Sigmoid colon (tissue), 7 donors: ENCODE results near the gene LRRC63. TPM values are rescaled to one million over a fixed set of nuclear protein-coding genes. Genes with fewer than 3 reads are reported as not detected.

Experiments used
- DNase-seq: peaks from one replicate; pipeline ENCODE4 v3.0.0-alpha.2; 2019
- H3K27ac ChIP-seq, 4 donors: fragments of 200-600 bp; sonication (generic); one replicate each; pipeline ENCODE4 v1.5.1; 2016 to 2019; ENCODE audit warnings: mild to moderate bottlenecking in 1 of 4
- H3K27me3 ChIP-seq, 3 donors: fragments of 200-600 bp; sonication (generic); one replicate each; pipeline ENCODE4 v1.5.1; 2019; ENCODE audit warnings: mild to moderate bottlenecking in 1 of 3
- H3K36me3 ChIP-seq, 4 donors: fragments of 200-600 bp; sonication (generic); one replicate each; pipeline ENCODE4 v1.5.1; 2016 to 2019
- H3K4me1 ChIP-seq, 4 donors: fragments of 200-600 bp; sonication (generic); one replicate each; pipeline ENCODE4 v1.5.1; 2017 to 2019
- H3K4me3 ChIP-seq, 4 donors: fragments of 200-600 bp; sonication (generic); one replicate each; pipeline ENCODE4 v1.5.1; 2017 to 2019; ENCODE audit warnings: mild to moderate bottlenecking in 2 of 4, moderate library complexity in 1 of 4
- H3K9me3 ChIP-seq, 4 donors: fragments of 200-600 bp in 3 of 4; sonication (generic) in 3 of 4; one replicate each; pipeline versions ENCODE4 v1.5.1 to v1.6.1; 2013 to 2019
- WGBS, 2 donors: extraction: QIAGEN DNeasy Blood & Tissue Kit; methylation state at CpG; one replicate each; pipeline ENCODE4 v1.1.7; 2013; 5-methylcytosine and 5-hydroxymethylcytosine counted together
- intact Hi-C: fragments of 100-400 bp; cut with DNase I; formaldehyde crosslinking; loops from one replicate; pipeline ENCODE4 v1.15.1; 2023
- polyA plus RNA-seq, 3 donors: library from polyadenylated mRNA; stranded (reverse); fragments of 200-250 nt; gene quantifications; one replicate each; pipeline ENCODE4 v1.2.3, GENCODE V29; 2013
- small RNA-seq, 3 donors: library from RNA; depleted of rRNA; stranded (forward); fragments of <200 nt; gene quantifications; one replicate each; pipeline ENCODE3, GENCODE V24; 2016
- total RNA-seq, 4 donors: library from RNA; depleted of rRNA; stranded (reverse); fragments of >200 nt; gene quantifications; one replicate each; pipeline ENCODE4 v1.1.0, GENCODE V29; 2016
- TF ChIP-seq, protein P1 (sequence below), 4 experiments: fragments of 450-650 bp in 3 of 4; fragments of 200-600 bp in 1 of 4; IDR thresholded peaks; one replicate each; pipeline ENCODE4 v1.5.1; 2016 to 2019; ENCODE audit warnings: antibody characterized with exemption in 4 of 4, mild to moderate bottlenecking in 3 of 4, moderate library complexity in 2 of 4
- donor health status: healthy with polysubstance abuse.
- donor health status: Bipolar disorder and iron deficiency.
- donor health status: healthy.

Gene LRRC63
- total and polyA plus RNA-seq, 7 donors = not detected

DNA sequence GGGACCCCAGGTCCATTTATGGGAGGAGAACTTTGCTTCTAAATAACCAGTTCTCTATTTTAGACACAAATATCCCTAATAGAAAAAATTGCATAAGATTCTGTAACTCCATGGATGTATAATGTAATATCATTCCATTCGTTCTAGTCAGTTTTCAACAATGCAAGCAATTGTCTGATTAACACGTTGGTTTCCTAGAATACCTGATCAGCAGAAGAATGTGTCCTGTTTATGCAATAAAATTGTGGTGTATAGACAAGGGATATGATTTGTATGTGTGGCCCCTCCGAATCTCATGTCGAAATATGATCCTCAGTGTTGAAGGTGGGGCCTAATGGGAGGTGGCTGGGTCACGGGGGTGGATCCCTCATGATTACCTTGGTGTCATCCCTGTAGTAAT lies 113.2 kb downstream of the LRRC63 start:
- Histone ChIP-seq H3K4me3 (no peak overlapping the region), H3K27me3 (no peaks in the 10 kb centered on the region), H3K27ac (no peak overlapping the region), H3K4me1 (no peaks in the 10 kb centered on the region), H3K36me3 (no peaks in the 10 kb centered on the region), H3K9me3 (no peaks in the 10 kb centered on the region)
- TF ChIP-seq, protein P1, sequence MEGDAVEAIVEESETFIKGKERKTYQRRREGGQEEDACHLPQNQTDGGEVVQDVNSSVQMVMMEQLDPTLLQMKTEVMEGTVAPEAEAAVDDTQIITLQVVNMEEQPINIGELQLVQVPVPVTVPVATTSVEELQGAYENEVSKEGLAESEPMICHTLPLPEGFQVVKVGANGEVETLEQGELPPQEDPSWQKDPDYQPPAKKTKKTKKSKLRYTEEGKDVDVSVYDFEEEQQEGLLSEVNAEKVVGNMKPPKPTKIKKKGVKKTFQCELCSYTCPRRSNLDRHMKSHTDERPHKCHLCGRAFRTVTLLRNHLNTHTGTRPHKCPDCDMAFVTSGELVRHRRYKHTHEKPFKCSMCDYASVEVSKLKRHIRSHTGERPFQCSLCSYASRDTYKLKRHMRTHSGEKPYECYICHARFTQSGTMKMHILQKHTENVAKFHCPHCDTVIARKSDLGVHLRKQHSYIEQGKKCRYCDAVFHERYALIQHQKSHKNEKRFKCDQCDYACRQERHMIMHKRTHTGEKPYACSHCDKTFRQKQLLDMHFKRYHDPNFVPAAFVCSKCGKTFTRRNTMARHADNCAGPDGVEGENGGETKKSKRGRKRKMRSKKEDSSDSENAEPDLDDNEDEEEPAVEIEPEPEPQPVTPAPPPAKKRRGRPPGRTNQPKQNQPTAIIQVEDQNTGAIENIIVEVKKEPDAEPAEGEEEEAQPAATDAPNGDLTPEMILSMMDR (IDR thresholded peaks at IDR 0.05) = no peak
- intact Hi-C loops = no loop called here
- 81 to 85% methylated on average over 5 of the region's 5 CpGs for WGBS, 2 donors
- DNase-seq = no peak

Small RNA genes lying within 50 kb of the gene (small RNA-seq; reads per million reads assigned to genes)
- gene RN7SKP5 (0 reads per million in 3 donors), gene RN7SL288P (0 to 0.11 (median 0) reads per million in 3 donors)

Other genes with a start within 250 kb of the LRRC63 start
- gene ZC3H13, start 159.2 kb upstream of the LRRC63 start, total RNA-seq = 10 to 100 TPM; 30.9 to 45.3 (median 36.8) TPM
- gene ZC3H13, start 159.2 kb upstream of the LRRC63 start, polyA plus RNA-seq = 10 to 100 TPM in 1 of 3 donors, 1 to 10 TPM in 2; 5.8 to 13.3 (median 9.0) TPM
- not detected for gene CPB2, start 106.9 kb upstream of the LRRC63 start, total RNA-seq
- gene CPB2, start 106.9 kb upstream of the LRRC63 start, polyA plus RNA-seq = not detected
- gene LCP1, start 29.8 kb upstream of the LRRC63 start, total RNA-seq = 10 to 100 TPM in 3 of 4 donors, 1 to 10 TPM in 1; 10.0 to 42.6 (median 29.8) TPM
- 100 to 1,000 TPM in 1 of 3 donors, 10 to 100 TPM in 2; 13.4 to 112 (median 15.6) TPM for gene LCP1, start 29.8 kb upstream of the LRRC63 start, polyA plus RNA-seq
- gene RUBCNL, start 175.3 kb downstream of the LRRC63 start, total RNA-seq = 1 to 10 TPM; 1.4 to 2.9 (median 2.2) TPM
- 10 to 100 TPM in 1 of 3 donors, 1 to 10 TPM in 2; 7.6 to 26.9 (median 9.0) TPM for gene RUBCNL, start 175.3 kb downstream of the LRRC63 start, polyA plus RNA-seq